Measurements from ENCODE around the gene TSHZ2.

DNA sequence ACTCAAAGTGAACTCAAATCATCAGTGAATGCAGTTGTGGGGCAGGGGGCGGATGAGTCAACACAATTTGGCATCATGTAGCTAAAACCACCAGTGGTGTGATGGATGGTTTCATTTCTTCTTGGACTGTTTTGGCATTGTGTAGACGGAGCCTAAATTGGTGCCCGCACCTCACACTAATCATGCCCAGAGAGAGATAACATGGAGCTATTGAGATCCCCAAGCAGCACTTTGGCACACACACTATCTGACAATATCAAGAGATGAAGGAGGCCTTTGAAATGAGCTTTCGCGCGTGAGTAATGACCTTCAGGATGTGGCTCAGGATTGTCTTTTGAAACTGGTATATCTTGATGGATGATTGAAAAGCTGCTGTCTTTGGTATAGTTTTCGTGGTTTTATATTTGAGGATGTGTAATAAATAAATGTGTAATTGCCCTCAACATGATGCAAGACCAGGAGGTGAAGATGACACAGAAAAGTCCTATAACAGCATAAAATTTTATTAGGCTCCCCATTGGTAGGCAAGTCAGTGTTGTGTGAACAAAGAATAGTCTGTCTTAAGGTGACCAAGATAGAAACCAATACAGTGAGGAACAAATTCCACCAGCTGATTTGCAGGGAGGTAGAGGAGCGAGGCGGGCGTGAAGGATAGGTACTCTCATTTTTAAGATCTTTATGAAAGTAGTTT lies 174.2 kb downstream of the TSHZ2 start:
- TF ChIP-seq, protein P1, sequence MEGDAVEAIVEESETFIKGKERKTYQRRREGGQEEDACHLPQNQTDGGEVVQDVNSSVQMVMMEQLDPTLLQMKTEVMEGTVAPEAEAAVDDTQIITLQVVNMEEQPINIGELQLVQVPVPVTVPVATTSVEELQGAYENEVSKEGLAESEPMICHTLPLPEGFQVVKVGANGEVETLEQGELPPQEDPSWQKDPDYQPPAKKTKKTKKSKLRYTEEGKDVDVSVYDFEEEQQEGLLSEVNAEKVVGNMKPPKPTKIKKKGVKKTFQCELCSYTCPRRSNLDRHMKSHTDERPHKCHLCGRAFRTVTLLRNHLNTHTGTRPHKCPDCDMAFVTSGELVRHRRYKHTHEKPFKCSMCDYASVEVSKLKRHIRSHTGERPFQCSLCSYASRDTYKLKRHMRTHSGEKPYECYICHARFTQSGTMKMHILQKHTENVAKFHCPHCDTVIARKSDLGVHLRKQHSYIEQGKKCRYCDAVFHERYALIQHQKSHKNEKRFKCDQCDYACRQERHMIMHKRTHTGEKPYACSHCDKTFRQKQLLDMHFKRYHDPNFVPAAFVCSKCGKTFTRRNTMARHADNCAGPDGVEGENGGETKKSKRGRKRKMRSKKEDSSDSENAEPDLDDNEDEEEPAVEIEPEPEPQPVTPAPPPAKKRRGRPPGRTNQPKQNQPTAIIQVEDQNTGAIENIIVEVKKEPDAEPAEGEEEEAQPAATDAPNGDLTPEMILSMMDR (IDR thresholded peaks at IDR 0.05) = no peak
- no peak for TF ChIP-seq POLR2A (IDR thresholded peaks at IDR 0.05)
